ENCODE results near the gene CNTNAP5.

CNTNAP5 gene

DNA sequence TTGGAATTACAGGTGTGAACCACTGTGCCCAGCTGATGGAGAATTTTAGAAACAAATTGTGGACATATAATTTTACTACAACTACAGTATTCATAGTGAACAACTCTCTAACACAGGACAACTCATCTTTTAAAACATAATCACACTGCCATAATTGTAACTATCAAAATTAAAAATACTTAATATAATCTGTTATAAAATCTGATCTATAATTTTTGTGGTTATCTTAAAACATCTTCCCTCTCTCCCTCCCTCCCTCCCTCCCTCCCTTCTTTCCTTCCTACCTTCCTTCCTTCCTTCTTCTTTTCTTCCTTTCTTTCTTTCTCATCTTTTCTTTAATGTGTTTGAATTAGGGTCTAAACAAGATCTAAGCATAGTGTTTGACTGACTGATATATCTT, 577.7 kb downstream of the CNTNAP5 start:
- Histone ChIP-seq H3K79me1 (replicated peaks; ENCODE audit: low read length, poor library complexity, severe bottlenecking) (no peaks in the 10 kb centered on the region), H3K4me3 (ENCODE audit: insufficient read depth in 1 of 2, low read depth in 1 of 2, low read length in 2 of 2) (no peak overlapping the region), H3K27me3 (ENCODE audit: control insufficient read depth in 1 of 2, insufficient read depth in 1 of 2, low read length in 2 of 2) (no peaks in the 10 kb centered on the region), H2BK12ac (ENCODE audit: low read length in 2 of 2) (no peak overlapping the region), H4K91ac (ENCODE audit: low read length) (no peak overlapping the region), H3K23ac (ENCODE audit: low read length in 2 of 2) (no peak overlapping the region), H3K4me2 (ENCODE audit: low read length, poor library complexity, severe bottlenecking) (no peak overlapping the region), H3K9me3 (ENCODE audit: control insufficient read depth, low read length) (peaks cover 4% of the 10 kb centered on the region), H3K4me1 (ENCODE audit: control insufficient read depth, insufficient read depth, low read depth, low read length) (no peaks in the 10 kb centered on the region), H3K4ac (ENCODE audit: low read depth in 1 of 2, low read length in 2 of 2) (no peak overlapping the region), H3K18ac (ENCODE audit: low read depth in 1 of 2, low read length in 2 of 2) (no peak overlapping the region), H3K9ac (ENCODE audit: low read length) (no peak overlapping the region), H3K14ac (ENCODE audit: low read length in 2 of 2) (no peak overlapping the region), H2AK5ac (ENCODE audit: low read length, severe bottlenecking) (no peak overlapping the region), H3K36me3 (ENCODE audit: control insufficient read depth in 1 of 2, insufficient read depth in 2 of 2, low read depth in 1 of 2, low read length in 2 of 2) (no peaks in the 10 kb centered on the region), H3K27ac (ENCODE audit: low read length, poor library complexity, severe bottlenecking) (no peak overlapping the region), H2BK120ac (ENCODE audit: low read depth, low read length) (no peak overlapping the region), H4K8ac (ENCODE audit: low read length) (no peak overlapping the region), H2AFZ (ENCODE audit: low read depth, low read length) (no peak overlapping the region), H2BK15ac (ENCODE audit: low read depth, poor library complexity, severe bottlenecking) (no peak overlapping the region), H2BK5ac (ENCODE audit: low read depth, low read length, poor library complexity, severe bottlenecking) (no peak overlapping the region)
- DNase-seq, result no peak

DNA sequence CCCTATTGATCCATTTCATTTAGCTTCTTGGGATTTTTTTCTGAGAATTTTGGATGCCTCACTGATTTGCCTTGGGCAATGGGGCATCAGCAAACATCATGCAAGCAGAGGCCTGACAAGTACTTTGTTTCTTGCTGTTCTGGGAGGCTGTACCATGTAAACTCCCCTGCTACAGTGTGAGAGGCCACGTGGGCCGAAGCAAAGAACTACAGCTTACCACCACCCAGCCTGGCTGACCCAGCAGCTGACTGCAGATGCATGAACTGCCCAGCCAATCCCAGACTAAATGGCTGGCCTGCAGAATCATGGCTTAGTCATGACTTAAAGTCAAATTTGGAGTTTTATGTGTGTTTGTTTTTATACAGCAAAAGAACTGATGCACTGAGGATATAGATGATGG, 579.9 kb downstream of the CNTNAP5 start:
- Histone ChIP-seq H3K9ac (ENCODE audit: low read length) (no peak overlapping the region), H4K91ac (ENCODE audit: low read length) (no peak overlapping the region), H3K4me2 (ENCODE audit: low read length, poor library complexity, severe bottlenecking) (no peak overlapping the region), H3K36me3 (ENCODE audit: control insufficient read depth in 1 of 2, insufficient read depth in 2 of 2, low read depth in 1 of 2, low read length in 2 of 2) (no peaks in the 10 kb centered on the region), H2AK5ac (ENCODE audit: low read length, severe bottlenecking) (no peak overlapping the region), H3K79me1 (replicated peaks; ENCODE audit: low read length, poor library complexity, severe bottlenecking) (no peaks in the 10 kb centered on the region), H3K4me3 (ENCODE audit: insufficient read depth in 1 of 2, low read depth in 1 of 2, low read length in 2 of 2) (no peak overlapping the region), H3K27ac (ENCODE audit: low read length, poor library complexity, severe bottlenecking) (no peak overlapping the region), H3K9me3 (ENCODE audit: control insufficient read depth, low read length) (peaks cover 4% of the 10 kb centered on the region), H2AFZ (ENCODE audit: low read depth, low read length) (no peak overlapping the region), H3K14ac (ENCODE audit: low read length in 2 of 2) (no peak overlapping the region), H3K4me1 (ENCODE audit: control insufficient read depth, insufficient read depth, low read depth, low read length) (no peaks in the 10 kb centered on the region), H3K23ac (ENCODE audit: low read length in 2 of 2) (no peak overlapping the region), H3K4ac (ENCODE audit: low read depth in 1 of 2, low read length in 2 of 2) (no peak overlapping the region), H2BK12ac (ENCODE audit: low read length in 2 of 2) (no peak overlapping the region), H3K27me3 (ENCODE audit: control insufficient read depth in 1 of 2, insufficient read depth in 1 of 2, low read length in 2 of 2) (no peaks in the 10 kb centered on the region), H3K18ac (ENCODE audit: low read depth in 1 of 2, low read length in 2 of 2) (no peak overlapping the region), H4K8ac (ENCODE audit: low read length) (no peak overlapping the region), H2BK5ac (ENCODE audit: low read depth, low read length, poor library complexity, severe bottlenecking) (no peak overlapping the region), H2BK120ac (ENCODE audit: low read depth, low read length) (no peak overlapping the region), H2BK15ac (ENCODE audit: low read depth, poor library complexity, severe bottlenecking) (no peak overlapping the region)
- DNase-seq, result no peak
- 71% methylated on average over 2 of the region's 2 CpGs for WGBS

DNA sequence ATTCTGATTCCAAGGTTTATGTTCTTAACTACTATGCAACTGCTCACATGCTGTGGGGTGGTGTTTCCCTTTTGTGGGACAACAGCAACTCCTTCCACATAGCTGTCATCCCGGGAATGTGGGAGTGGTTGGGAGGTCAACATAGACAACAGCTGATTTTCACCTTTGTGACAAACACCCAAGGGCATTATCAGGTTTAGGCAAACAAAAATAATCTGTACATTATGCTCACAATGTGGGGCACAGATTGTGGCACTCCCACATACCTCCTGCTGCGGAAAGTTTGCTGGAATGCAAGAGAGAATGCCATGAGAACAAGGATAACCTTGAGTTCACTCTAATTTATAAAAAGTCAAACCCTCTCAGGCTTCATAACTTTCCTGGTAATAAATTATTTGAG, 582.6 kb downstream of the CNTNAP5 start:
- H2BK12ac ChIP-seq (ENCODE audit: low read length in 2 of 2), result no peak overlapping the region
- no peak overlapping the region for H3K4ac ChIP-seq (ENCODE audit: low read depth in 1 of 2, low read length in 2 of 2)
- no peak overlapping the region for H2BK120ac ChIP-seq (ENCODE audit: low read depth, low read length)
- no peak overlapping the region for H3K23ac ChIP-seq (ENCODE audit: low read length in 2 of 2)
- H2AFZ ChIP-seq (ENCODE audit: low read depth, low read length), result no peak overlapping the region
- H3K9me3 ChIP-seq (ENCODE audit: control insufficient read depth, low read length), result peaks cover 4% of the 10 kb centered on the region
- H2AK5ac ChIP-seq (ENCODE audit: low read length, severe bottlenecking), result no peak overlapping the region
- H3K4me3 ChIP-seq (ENCODE audit: insufficient read depth in 1 of 2, low read depth in 1 of 2, low read length in 2 of 2), result no peak overlapping the region
- no peak overlapping the region for H2BK5ac ChIP-seq (ENCODE audit: low read depth, low read length, poor library complexity, severe bottlenecking)
- H3K4me2 ChIP-seq (ENCODE audit: low read length, poor library complexity, severe bottlenecking), result no peak overlapping the region
- H3K18ac ChIP-seq (ENCODE audit: low read depth in 1 of 2, low read length in 2 of 2), result no peak overlapping the region
- H4K91ac ChIP-seq (ENCODE audit: low read length), result no peak overlapping the region
- no peak for DNase-seq
- H3K27ac ChIP-seq (ENCODE audit: low read length, poor library complexity, severe bottlenecking), result no peak overlapping the region
- H3K79me1 ChIP-seq (replicated peaks; ENCODE audit: low read length, poor library complexity, severe bottlenecking), result no peaks in the 10 kb centered on the region
- H2BK15ac ChIP-seq (ENCODE audit: low read depth, poor library complexity, severe bottlenecking), result no peak overlapping the region
- no peak overlapping the region for H3K14ac ChIP-seq (ENCODE audit: low read length in 2 of 2)
- H3K4me1 ChIP-seq (ENCODE audit: control insufficient read depth, insufficient read depth, low read depth, low read length), result no peaks in the 10 kb centered on the region
- H3K9ac ChIP-seq (ENCODE audit: low read length), result no peak overlapping the region
- H3K36me3 ChIP-seq (ENCODE audit: control insufficient read depth in 1 of 2, insufficient read depth in 2 of 2, low read depth in 1 of 2, low read length in 2 of 2), result no peaks in the 10 kb centered on the region
- no peak overlapping the region for H4K8ac ChIP-seq (ENCODE audit: low read length)
- H3K27me3 ChIP-seq (ENCODE audit: control insufficient read depth in 1 of 2, insufficient read depth in 1 of 2, low read length in 2 of 2), result no peaks in the 10 kb centered on the region
- WGBS, result 74% methylated on average over 2 of the region's 2 CpGs

DNA sequence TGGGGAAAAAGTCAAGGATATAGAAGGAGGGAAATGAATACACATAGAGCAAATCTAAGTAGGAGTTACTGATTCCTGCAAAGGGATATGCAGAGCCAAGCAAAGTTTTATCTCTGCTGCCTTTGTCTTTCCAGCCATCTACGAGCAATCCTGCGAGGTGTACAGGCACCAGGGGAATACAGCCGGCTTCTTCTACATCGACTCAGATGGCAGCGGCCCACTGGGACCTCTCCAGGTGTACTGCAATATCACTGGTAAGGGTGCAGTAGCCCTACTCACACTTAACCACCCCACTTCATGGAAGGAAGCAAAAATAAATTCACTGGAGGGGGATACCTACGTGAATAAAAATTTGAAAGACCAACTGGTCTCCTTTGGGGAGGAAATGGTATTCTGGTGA, 584.6 kb downstream of the CNTNAP5 start:
- Histone ChIP-seq H3K18ac (ENCODE audit: low read depth in 1 of 2, low read length in 2 of 2) (no peak overlapping the region), H3K14ac (ENCODE audit: low read length in 2 of 2) (no peak overlapping the region), H3K4ac (ENCODE audit: low read depth in 1 of 2, low read length in 2 of 2) (no peak overlapping the region), H3K27me3 (ENCODE audit: control insufficient read depth in 1 of 2, insufficient read depth in 1 of 2, low read length in 2 of 2) (no peaks in the 10 kb centered on the region), H3K27ac (ENCODE audit: low read length, poor library complexity, severe bottlenecking) (no peak overlapping the region), H2AK5ac (ENCODE audit: low read length, severe bottlenecking) (no peak overlapping the region), H2AFZ (ENCODE audit: low read depth, low read length) (no peak overlapping the region), H3K4me3 (ENCODE audit: insufficient read depth in 1 of 2, low read depth in 1 of 2, low read length in 2 of 2) (no peak overlapping the region), H4K8ac (ENCODE audit: low read length) (no peak overlapping the region), H3K4me2 (ENCODE audit: low read length, poor library complexity, severe bottlenecking) (no peak overlapping the region), H3K9ac (ENCODE audit: low read length) (no peak overlapping the region), H3K36me3 (ENCODE audit: control insufficient read depth in 1 of 2, insufficient read depth in 2 of 2, low read depth in 1 of 2, low read length in 2 of 2) (no peaks in the 10 kb centered on the region), H4K91ac (ENCODE audit: low read length) (no peak overlapping the region), H3K23ac (ENCODE audit: low read length in 2 of 2) (no peak overlapping the region), H2BK15ac (ENCODE audit: low read depth, poor library complexity, severe bottlenecking) (no peak overlapping the region), H3K9me3 (ENCODE audit: control insufficient read depth, low read length) (peaks cover 4% of the 10 kb centered on the region), H2BK120ac (ENCODE audit: low read depth, low read length) (no peak overlapping the region), H3K4me1 (ENCODE audit: control insufficient read depth, insufficient read depth, low read depth, low read length) (no peaks in the 10 kb centered on the region), H2BK5ac (ENCODE audit: low read depth, low read length, poor library complexity, severe bottlenecking) (no peak overlapping the region), H2BK12ac (ENCODE audit: low read length in 2 of 2) (no peak overlapping the region), H3K79me1 (replicated peaks; ENCODE audit: low read length, poor library complexity, severe bottlenecking) (no peaks in the 10 kb centered on the region)
- 58% methylated on average over 3 of the region's 6 CpGs for WGBS
- DNase-seq, result no peak
